Muscle of leg (tissue), 11 donors: ENCODE measurements around the gene MRPL20. TPM values are rescaled to one million over a fixed set of nuclear protein-coding genes. Genes with fewer than 3 reads are reported as not detected.
"Not testable (repeated sequence)": the region's sequence is repeated elsewhere in the genome, so short reads cannot be mapped to it uniquely, and the experiment has no call there.

Source experiments
- DNase-seq: peaks from one replicate; pipeline ENCODE4 v3.0.0; 2013
- H3K27ac ChIP-seq: one replicate; pipeline ENCODE4 v1.5.1; 2013; ENCODE audit warnings: mild to moderate bottlenecking, low read length, control low read depth
- H3K27me3 ChIP-seq: one replicate; pipeline ENCODE4 v1.6.1; 2013; ENCODE audit warnings: low read length; ENCODE audit not compliant: control insufficient read depth, insufficient read depth
- H3K36me3 ChIP-seq: one replicate; pipeline ENCODE4 v1.6.1; 2013; ENCODE audit warnings: low read length; ENCODE audit not compliant: control insufficient read depth, insufficient read depth
- H3K4me1 ChIP-seq: one replicate; pipeline ENCODE4 v1.6.1; 2013; ENCODE audit warnings: low read length; ENCODE audit not compliant: control insufficient read depth, insufficient read depth
- H3K4me3 ChIP-seq: one replicate; pipeline ENCODE4 v1.5.1; 2013; ENCODE audit warnings: low read length, control low read depth
- H3K9me3 ChIP-seq: replicated peaks from 2 replicates; pipeline ENCODE4 v1.6.1; 2013; ENCODE audit warnings: low read depth, low read length; ENCODE audit not compliant: control insufficient read depth
- WGBS: methylation state at CpG from one replicate; pipeline ENCODE4 v1.1.5; 2013; ENCODE audit warnings: missing lambda C conversion rate; ENCODE audit not compliant: insufficient coverage; 5-methylcytosine and 5-hydroxymethylcytosine counted together
- polyA plus RNA-seq, 8 donors: library from polyadenylated mRNA; unstranded; fragments of 120-200 nt; gene quantifications; one replicate each; pipeline versions ENCODE4 v1.2.1 to v1.2.3, GENCODE V29; 2013; ENCODE audit warnings: inconsistent platforms in 1 of 8, low replicate concordance in 1 of 8; ENCODE audit not compliant: insufficient read length in 8 of 8, insufficient read depth in 1 of 8
- total RNA-seq: library from RNA; stranded (reverse); fragments of 120-200 nt; gene quantifications from one replicate; pipeline ENCODE4 v1.2.4, GENCODE V29; 2013

MRPL20 gene
- total and polyA plus RNA-seq, 9 donors: 97.9 to 121 (median 104) TPM

DNA sequence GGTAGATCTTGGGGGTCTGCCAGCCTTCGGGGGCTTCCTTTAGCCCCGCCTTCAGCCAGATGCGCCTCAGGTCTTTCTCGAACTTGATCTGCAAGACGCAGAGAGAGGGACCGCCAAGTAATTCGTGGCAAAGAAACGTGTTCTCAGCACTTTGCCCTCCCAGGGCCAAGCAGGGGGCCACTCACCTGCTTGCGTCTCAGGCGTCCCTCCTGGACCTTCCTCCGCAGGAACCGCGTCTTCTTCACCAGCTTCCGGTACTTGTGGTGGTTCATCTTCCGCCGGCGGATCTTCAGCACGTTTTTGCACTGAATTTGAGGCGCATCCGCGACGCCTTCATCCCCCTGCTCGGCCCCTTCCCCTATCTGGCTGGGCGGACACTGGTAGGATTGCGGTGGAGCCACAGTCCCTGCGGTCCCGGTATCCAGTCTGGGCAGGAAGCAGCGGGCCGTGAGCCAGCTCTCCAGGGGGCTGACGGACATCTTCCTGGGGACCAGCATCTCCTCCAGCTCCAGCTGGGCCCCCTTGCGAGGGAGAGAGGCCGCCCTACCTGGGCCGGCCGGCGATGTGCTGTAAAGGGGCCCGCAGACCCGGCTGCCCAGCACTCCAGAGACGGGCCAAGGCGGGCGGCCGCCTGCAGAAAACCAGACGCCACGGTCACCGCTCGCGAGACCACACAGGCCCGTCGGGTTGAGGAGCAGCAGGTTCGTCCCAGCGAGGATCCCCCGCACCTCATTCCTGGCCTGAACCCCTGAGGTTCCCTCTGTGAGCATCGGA, 33.1 kb downstream of the MRPL20 start:
- 52% methylated on average over 48 of the region's 52 CpGs for WGBS
- H3K36me3 ChIP-seq: peaks cover 15% of the 10 kb centered on the region
- H3K9me3 ChIP-seq: no peaks in the 10 kb centered on the region
- no peak for DNase-seq
- no peaks in the 10 kb centered on the region for H3K27me3 ChIP-seq
- peak overlapping the region; percentile 97 for H3K4me3 ChIP-seq
- H3K4me1 ChIP-seq: peaks cover 31% of the 10 kb centered on the region
- no peak overlapping the region for H3K27ac ChIP-seq

DNA sequence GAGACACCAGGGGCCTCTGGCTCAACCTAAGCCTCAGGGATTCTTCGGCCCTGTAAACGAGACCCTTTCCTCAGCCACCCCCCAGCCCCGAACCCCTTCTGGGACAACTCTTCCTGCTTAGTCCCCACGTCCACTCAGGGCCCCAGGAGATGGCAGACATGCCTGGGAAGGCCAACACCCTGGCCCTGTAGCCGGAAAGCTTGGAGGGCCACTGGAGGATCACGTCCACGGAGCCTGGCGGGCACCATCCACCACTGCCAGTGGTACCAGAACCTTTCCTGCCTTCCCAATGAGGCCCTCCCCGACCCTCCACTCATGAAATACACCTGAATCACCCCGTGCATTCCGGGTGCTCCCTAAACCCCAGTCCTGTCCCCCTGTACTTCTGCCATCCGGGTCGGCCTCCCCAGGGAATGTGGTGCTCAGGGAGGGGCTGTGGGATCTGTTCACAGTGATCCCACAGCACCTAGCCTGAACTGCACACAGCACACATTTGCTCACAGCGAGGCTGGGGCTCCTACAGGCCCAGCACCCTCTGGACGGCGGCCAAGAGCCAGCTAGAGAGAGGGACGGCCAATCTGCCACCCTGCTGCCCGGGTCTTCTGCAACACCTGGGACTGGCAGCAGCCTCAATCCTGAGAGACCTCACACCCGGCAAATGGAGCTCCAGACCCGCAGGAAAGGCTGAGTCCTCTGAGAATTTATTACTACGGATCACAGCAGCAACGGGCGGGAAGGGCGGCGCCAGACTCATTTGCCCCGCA, 33.9 kb downstream of the MRPL20 start:
- Histone ChIP-seq H3K27me3 (no peaks in the 10 kb centered on the region), H3K27ac (no peak overlapping the region), H3K9me3 (no peaks in the 10 kb centered on the region), H3K36me3 (peaks cover 15% of the 10 kb centered on the region), H3K4me1 (peaks cover 31% of the 10 kb centered on the region), H3K4me3 (no peak overlapping the region)
- no peak for DNase-seq
- 82% methylated on average over 23 of the region's 26 CpGs for WGBS

GRCh38 chr1:1371746-1372711, 35.1 kb downstream of the MRPL20 start:
- H3K9me3 ChIP-seq: no peaks in the 10 kb centered on the region
- no peaks in the 10 kb centered on the region for H3K27me3 ChIP-seq
- H3K4me3 ChIP-seq: no peak overlapping the region
- peaks cover 31% of the 10 kb centered on the region for H3K4me1 ChIP-seq
- peak; percentile 57 for DNase-seq
- H3K27ac ChIP-seq: no peak overlapping the region
- H3K36me3 ChIP-seq: peaks cover 15% of the 10 kb centered on the region
- WGBS: 37% methylated on average over 24 of the region's 26 CpGs

GRCh38 chr1:1371364-1371745, 35.7 kb downstream of the MRPL20 start:
- H3K27ac ChIP-seq: no peak overlapping the region
- peaks cover 31% of the 10 kb centered on the region for H3K4me1 ChIP-seq
- H3K36me3 ChIP-seq: peaks cover 15% of the 10 kb centered on the region
- H3K9me3 ChIP-seq: no peaks in the 10 kb centered on the region
- DNase-seq: no peak
- no peak overlapping the region for H3K4me3 ChIP-seq
- no peaks in the 10 kb centered on the region for H3K27me3 ChIP-seq
- WGBS: 68% methylated on average over 4 of the region's 12 CpGs

- 85% methylated on average over 14 of the region's 16 CpGs for WGBS
- Histone ChIP-seq H3K27ac (no peak overlapping the region), H3K4me3 (no peak overlapping the region), H3K9me3 (peaks cover 4% of the 10 kb centered on the region), H3K27me3 (no peaks in the 10 kb centered on the region), H3K4me1 (peaks cover 27% of the 10 kb centered on the region), H3K36me3 (peaks cover 15% of the 10 kb centered on the region)
- no peak for DNase-seq
Measured at GRCh38 chr1:1370771-1371300, 36.3 kb downstream of the MRPL20 start.

DNA sequence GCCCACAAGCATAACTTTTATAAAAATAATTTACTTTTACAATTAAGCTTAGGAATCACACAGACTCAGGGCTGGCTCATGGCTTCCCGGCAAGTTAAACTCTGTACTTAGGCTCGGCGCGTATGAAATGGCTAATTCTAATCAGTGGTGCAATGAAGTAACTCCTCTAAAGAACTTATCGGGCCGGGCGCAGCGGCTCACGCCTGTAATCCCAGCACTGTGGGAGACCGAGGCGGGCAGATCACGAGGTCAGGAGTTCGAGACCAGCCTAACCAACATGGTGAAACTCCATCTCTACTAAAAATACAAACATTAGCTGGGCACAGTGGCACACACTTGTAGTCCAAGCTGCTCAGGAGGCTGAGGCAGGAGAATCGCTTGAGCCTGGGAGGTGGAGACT, 37.0 kb downstream of the MRPL20 start:
- not testable (repeated sequence) for H3K4me3 ChIP-seq, DNase-seq, H3K27ac ChIP-seq, H3K9me3 ChIP-seq, H3K27me3 ChIP-seq
- 91% methylated on average over 11 of the region's 14 CpGs for WGBS
- Histone ChIP-seq H3K4me1 (peaks cover 25% of the 10 kb centered on the region), H3K36me3 (peaks cover 15% of the 10 kb centered on the region)

DNA sequence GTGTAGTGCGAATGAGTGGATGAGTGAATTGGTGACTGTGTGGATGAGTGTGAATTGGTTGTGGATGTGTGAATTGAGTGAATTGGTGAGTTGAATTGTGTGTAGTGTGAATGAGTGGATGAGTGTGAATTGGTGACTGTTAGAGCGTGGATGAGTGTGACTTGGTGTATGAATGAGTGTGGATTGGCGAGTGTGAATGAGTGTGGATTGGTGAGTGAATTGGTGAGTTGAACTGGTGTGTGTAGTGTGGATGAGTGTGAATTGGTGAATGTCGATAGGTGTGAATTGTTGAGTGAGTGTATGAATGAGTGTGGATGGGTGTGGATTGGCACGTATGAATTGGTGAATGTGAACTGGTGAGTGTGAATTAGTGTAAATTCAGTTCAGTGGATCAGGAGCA, 39.8 kb downstream of the MRPL20 start:
- H3K9me3 ChIP-seq: peaks cover 4% of the 10 kb centered on the region
- 92% methylated on average over 4 of the region's 5 CpGs for WGBS
- peaks cover under 1% of the 10 kb centered on the region for H3K36me3 ChIP-seq
- DNase-seq: no peak
- H3K4me3 ChIP-seq: no peak overlapping the region
- H3K27me3 ChIP-seq: no peaks in the 10 kb centered on the region
- no peak overlapping the region for H3K27ac ChIP-seq
- H3K4me1 ChIP-seq: peaks cover 11% of the 10 kb centered on the region

DNA sequence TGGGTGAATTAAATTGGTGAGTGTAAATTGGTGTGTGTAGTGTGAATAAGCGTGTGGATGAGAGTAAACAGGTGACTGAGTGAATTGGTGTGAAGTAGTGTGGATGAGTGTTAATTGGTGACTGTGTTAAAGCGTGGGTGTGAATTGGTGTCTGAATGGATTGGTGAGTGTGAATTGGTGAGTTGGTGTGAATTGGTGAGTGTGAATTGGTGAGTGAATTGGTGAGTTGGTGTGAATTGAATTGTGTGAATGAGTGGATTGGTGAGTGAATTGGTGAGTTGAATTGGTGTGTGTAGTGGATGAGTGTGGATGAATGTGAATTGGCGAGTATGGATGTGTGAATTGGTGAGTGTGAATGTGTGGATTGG, 40.4 kb downstream of the MRPL20 start:
- no peak overlapping the region for H3K27ac ChIP-seq
- no peak overlapping the region for H3K4me3 ChIP-seq
- H3K4me1 ChIP-seq: peaks cover 11% of the 10 kb centered on the region
- no peaks in the 10 kb centered on the region for H3K27me3 ChIP-seq
- H3K9me3 ChIP-seq: peaks cover 4% of the 10 kb centered on the region
- no peaks in the 10 kb centered on the region for H3K36me3 ChIP-seq
- WGBS: 93% methylated on average over 3 of the region's 3 CpGs
- DNase-seq: no peak

DNA sequence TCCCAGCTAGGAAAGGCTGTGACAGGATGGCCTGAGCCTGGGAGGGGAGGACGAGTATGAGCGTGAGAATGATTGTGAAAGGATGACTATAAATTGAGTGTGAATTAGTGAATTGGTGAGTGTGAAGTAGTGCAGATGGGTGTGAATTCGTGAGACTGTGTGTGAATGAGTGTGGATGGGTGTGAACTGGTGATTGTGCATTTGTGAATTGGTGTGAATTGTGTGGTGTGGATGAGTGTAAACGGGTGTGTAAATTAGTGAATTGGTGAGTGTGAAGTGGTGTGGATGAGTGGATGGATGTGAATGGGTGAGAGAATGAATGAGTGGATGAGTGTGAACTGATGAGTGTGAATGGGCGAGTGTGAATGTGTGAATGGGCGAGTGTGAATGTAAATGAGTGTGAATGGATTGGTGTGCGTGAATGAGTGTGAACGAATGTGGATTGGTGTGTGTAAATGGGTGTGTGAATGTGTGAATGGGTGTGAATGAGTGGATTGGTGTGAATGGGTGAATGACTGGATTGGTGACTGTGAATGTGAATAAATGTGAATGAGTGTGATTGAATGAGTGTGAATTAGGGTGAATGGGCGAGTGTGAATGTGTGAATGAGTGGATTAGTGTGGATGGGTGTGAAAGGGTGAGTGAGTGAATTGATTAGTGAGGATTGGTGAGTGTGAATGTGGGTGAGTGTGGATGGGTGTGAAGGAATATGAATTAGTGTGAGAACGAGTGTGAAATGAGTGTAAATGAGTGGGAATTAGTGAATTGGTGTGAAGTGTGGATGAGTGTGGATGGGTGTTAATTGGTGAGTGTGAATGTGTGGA, 41.0 kb downstream of the MRPL20 start:
- WGBS: 77% methylated on average over 10 of the region's 10 CpGs
- peaks cover 4% of the 10 kb centered on the region for H3K9me3 ChIP-seq
- no peaks in the 10 kb centered on the region for H3K27me3 ChIP-seq
- H3K4me3 ChIP-seq: no peak overlapping the region
- DNase-seq: no peak
- H3K4me1 ChIP-seq: peaks cover 13% of the 10 kb centered on the region
- H3K27ac ChIP-seq: no peak overlapping the region
- no peaks in the 10 kb centered on the region for H3K36me3 ChIP-seq
